Activated CD8-positive, alpha-beta memory T cell treated with anti-CD3 and anti-CD28 coated beads, Interleukin-2, amount 50 U/mL, for 1 hour (primary cell): ENCODE data around the gene RPL11.
"Not testable (repeated sequence)": the region's sequence is repeated elsewhere in the genome, so short reads cannot be mapped to it uniquely, and the experiment has no call there.

Experiments used
- DNase-seq: peaks from one replicate; pipeline ENCODE4 v3.0.0-alpha.2; 2020; ENCODE audit errors: extremely low read depth

The RPL11 gene

DNA sequence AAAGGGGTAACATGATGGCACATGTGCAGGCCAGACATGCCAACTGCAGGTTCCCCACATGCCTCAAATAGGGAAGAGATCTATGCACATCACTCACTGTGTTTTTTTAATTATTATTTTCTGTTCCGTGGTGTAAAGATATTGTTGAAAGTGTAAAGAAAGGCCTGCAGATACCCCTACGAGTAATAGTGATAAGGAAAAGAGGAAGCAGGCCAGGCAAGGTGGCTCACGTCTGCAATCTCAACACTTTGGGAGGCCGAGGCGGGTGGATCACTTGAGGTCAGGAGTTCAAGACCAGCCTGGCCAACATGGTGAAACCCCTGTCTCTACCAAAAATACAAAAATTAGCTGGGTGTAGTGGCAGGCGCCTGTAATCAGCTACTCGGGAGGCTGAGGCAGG lies 6.4 kb upstream of the RPL11 start:
- not testable (repeated sequence) for DNase-seq

DNA sequence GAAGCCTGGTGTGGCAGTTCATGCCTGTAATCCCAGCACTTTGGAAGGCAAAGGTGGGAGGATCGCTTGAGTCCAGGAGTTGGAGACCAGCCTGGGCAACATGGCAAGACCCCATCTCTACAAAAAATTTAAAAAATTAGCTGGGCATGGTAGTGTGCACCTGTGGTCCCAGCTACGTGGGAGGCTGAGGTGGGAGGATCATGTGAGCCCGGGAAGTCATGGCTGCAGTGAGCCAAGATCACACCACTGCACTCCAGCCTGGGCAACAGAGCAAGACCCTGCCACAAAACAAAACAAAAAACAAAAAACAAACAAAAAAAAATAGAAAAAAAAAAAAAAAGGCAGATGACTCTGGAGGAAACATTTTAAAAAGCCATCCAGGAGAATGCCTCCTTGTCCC lies 3.9 kb upstream of the RPL11 start:
- DNase-seq = not testable (repeated sequence)

DNA sequence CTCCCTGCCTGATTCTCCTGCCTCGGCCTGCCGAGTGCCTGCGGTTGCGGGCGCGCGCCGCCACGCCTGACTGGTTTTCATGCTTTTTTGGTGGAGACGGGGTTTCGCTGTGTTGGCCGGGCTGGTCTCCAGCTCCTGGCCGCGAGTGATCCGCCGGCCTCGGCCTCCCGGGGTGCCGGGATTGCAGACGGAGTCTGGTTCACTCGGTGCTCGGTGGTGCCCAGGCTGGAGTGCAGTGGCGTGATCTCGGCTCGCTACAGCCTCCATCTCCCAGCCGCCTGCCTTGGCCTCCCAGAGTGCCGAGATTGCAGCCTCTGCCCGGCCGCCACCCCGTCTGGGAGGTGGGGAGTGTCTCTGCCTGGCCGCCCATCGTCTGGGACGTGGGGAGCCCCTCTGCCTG lies 3.3 kb upstream of the RPL11 start:
- DNase-seq = not testable (repeated sequence)

DNA sequence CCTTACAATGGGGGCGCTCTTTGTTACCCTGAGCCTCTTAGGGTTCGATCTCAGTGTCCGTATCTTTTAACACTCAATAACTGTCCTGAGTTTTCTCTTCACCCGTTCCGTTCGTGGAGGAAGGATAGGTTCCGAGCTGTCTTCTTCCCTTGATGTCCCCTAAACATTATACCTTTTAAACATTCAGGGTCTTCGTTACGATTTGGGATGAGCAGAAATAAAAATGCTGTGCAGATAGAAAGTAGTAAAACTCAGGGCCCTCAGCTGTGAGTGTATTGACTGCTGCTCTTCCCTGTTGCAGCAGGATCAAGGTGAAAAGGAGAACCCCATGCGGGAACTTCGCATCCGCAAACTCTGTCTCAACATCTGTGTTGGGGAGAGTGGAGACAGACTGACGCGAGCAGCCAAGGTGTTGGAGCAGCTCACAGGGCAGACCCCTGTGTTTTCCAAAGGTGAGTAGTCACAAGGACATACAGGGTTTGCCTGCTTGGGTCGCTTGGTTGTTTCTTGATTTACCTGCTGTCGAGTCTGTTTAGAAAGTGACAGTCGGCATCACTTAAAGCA lies 784 bp downstream of the RPL11 start:
- no peak for DNase-seq

DNA sequence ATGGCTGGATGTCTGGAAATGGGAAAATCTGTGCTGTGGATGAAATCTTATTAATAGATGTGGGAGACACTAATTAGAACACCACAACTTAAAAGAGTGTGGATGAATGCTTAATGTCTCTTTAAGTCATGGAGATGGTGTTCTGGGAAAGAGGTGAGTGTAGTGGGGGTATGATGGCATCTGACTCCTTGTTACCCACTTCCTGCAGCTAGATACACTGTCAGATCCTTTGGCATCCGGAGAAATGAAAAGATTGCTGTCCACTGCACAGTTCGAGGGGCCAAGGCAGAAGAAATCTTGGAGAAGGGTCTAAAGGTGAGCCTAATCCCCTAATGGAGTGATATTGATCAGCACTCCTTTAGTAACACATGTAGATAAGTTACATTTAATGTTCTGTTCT lies 2.0 kb downstream of the RPL11 start:
- no peak for DNase-seq

DNA sequence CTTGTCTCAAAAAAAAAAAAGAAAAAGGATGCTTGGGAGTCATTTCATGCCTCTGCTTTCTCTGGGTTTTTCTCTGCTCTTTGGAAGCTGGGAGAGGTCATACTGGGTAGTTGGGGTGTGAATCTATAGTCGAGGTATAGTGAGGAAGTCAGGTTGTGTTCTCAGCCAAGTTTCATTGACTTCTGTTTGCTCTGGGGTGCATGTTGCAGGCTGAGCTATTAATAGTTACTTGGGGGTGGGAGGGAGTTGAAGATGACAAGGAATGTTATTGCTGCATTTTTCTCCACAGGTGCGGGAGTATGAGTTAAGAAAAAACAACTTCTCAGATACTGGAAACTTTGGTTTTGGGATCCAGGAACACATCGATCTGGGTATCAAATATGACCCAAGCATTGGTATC lies 2.8 kb downstream of the RPL11 start:
- DNase-seq = no peak

DNA sequence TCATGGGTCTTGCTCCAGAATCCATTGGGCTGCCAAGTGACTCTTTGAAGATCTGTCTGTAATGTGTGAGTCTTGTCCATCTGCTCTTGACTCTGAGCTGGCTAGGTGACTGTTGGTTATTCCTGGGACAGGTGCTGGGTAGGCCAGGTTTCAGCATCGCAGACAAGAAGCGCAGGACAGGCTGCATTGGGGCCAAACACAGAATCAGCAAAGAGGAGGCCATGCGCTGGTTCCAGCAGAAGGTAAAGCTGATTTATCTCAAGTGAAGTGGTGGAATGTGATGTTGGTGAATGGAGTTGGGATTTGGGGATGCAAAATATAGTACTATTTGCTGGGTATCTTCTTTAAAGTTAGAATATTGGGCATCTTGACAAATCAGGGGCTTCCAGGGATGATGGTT lies 4.1 kb downstream of the RPL11 start:
- DNase-seq = no peak

DNA sequence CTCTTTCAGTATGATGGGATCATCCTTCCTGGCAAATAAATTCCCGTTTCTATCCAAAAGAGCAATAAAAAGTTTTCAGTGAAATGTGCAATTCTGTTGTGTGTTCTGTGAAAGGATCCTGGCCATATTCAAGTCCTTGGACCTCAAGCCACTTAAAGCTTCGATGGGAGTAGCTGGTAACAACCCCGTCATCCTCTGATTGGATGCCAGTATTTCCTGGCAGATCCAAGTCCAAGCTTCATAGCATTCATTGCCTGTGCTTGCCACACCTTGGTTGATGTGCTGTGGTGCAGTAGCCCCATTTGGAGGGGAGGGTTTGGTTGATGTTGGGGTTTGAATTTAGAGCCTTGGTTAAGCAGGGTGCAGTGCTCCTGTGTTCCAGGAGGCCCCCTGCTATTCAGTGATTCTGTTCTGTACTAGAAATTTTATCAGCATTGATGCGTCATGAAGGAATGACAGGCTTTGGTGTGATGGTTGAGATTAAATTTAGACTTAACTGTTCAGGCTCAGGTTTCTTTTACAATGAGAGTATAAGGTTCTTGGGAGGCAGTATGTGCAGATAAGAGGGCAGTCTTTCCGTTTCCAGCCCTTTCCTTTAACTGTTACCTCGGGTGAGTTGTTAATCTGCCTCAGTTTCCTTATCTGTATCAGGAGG lies 4.9 kb downstream of the RPL11 start:
- no peak for DNase-seq

DNA sequence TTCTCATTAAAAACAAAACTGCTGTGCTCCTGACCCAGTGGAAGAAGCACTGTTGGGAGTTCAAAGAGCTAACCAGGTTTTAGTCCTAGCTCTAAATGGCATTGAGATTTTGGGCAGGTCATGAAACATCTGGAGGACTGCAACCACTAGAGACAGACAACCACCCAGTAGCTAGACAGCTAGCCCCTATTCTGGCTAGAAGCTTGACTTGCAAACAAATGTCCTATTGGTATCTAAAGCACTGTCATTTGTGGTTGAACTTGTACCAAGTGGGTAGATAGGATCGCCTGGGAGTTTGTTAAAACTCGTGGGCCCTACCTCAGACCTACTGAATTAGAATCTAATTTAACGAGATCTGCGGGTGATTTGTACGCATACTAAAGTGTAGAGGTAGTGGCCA lies 6.9 kb downstream of the RPL11 start:
- DNase-seq = no peak

DNA sequence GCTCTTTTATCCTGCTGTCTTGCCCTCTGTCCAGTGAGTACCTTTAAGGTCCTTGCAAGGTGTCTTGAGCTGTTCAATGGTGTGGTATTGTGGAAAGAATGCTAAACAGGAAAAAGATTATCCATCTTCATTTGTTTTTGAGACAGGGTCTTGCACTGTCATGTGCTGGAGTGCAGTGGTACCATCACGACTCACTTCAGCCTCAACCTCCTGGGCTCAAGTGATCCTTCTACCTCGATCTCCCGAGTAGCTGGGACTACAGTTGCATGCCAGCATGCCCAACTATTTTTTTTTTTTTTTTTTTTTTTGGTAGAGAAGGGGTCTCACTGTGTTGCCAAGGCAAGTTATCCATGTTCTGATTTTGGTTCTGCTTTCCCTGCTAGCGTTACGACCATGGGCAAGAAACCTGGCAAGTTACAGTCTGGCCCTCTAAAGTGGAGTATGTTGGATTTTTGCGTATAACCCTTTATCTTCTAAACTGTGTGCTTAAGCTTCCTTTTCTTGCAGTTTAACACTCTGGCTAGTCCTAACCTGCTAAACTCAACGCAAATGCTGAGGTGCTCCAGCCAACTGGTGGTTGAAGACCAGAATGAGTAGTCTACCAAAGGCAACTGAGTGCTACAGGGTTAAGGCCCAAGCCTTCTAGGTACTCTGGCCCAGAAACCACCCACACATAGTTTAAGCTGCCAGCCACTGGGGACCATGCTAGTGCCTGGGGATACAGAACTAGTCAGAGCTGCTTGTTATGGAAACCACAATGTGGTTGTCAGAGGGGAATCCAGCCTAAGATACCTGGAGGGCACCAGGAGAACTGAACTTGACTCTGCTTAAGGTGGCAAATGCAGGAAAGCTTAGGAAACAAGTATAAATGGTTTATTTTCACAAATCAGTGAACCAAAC lies 7.9 kb downstream of the RPL11 start:
- DNase-seq = no peak

DNA sequence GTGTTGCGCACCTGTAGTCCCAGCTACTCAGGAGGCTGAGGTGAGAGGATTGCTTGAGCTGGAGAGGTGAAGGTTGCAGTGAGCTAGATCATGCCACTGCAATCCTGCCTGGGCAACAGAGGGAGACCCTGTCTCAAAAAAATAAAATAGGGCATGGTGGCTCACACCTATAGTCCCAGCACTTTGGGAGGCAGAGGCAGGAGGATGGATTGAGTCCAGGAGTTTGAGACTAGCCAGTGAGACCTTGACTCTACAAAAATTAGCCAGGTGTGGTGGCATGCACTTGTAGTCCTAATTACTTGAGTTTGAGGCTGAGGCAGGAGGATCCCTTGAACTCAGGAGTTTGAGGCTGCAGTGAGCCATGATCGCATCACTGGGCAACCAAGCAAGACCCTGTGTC lies 9.7 kb downstream of the RPL11 start:
- no peak for DNase-seq

DNA sequence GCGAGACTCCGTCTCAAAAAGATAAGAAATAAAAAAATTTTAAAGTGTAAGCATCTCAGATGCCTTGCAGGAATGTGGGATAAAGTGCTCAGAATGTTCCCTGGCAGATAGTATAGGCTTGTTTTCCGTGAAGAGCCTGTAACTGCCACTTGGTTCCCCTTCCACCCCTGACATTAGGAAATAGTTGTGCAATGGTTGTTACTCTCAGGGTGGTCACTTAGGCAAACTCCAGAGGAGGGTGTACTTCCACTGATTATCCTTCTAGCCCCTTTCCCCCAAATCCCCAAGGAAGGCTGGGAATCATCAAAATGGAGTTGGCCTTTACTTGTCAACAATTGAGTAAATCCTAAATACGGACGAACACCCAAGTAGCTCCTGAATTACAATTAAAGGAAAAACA lies 10.4 kb downstream of the RPL11 start:
- DNase-seq = no peak

DNA sequence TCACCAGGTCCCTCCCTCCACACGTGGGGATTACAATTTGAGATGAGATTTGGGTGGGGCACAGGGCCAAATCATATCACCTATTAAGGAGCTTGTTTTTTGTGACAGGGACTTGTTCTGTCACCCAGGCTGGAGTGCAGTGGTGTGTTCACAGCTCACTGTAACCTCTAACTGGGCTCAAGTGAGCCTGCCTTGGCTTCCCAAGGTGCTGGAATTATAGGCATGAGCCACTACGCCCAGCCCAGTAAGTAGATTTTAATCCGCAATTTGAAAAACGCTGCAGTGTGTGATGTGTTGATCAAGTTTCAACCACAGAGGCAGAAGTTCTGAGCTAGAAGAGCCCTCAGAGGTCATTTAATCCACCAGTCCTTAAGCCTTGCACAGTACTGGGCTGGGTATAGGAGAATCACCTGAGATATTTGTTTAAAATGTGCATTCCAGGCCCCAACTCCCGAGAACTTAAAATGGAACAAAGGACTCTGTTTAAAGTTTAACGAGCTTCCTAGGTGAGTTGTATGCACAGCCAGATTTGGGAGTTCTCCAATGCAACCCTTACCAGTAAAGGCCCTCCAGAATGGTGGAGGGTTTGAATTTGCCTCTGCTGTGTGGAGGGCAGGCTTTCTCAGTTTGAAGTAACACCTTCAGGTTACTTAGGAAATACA lies 13.4 kb downstream of the RPL11 start:
- DNase-seq = no peak

DNA sequence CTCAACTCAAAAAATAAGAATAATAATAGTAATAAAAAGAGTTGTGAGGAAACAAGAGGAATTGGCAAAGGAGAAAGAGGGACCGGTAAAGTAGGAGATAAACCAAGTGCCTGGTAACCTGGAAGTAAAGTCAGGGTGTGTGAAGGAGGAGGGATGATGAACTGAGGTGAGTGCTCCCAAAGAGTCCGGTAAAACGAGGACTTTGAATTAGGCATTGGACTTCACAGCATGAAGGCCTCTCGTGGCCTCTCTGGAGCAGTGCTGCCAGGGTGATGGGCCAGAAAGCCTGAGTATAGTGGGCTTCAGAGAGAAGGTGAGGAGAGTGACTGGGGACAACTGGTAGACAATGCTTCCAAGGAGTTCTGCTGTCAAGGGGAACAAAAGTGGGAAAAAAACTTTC lies 17.6 kb downstream of the RPL11 start:
- DNase-seq = no peak

DNA sequence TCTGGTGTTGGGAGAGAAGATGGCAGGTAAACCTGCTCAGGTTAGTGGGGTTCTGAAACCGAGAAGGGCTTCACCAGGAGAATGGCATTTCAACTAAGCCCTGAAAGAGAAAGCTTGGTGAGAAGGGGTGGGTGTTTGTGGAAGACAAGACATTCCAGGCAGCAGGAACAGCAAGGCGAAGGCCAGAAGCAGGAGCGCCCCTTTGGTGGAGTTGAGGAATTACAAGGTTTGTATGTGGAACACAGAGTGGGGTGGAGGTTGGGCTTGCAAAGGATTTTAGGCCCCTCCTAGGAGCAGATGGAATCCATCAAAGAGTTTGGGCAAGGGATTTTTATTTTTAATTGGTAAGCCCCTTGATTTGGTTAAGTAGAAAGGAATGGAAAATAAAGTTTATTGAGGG lies 26.9 kb downstream of the RPL11 start:
- no peak for DNase-seq

DNA sequence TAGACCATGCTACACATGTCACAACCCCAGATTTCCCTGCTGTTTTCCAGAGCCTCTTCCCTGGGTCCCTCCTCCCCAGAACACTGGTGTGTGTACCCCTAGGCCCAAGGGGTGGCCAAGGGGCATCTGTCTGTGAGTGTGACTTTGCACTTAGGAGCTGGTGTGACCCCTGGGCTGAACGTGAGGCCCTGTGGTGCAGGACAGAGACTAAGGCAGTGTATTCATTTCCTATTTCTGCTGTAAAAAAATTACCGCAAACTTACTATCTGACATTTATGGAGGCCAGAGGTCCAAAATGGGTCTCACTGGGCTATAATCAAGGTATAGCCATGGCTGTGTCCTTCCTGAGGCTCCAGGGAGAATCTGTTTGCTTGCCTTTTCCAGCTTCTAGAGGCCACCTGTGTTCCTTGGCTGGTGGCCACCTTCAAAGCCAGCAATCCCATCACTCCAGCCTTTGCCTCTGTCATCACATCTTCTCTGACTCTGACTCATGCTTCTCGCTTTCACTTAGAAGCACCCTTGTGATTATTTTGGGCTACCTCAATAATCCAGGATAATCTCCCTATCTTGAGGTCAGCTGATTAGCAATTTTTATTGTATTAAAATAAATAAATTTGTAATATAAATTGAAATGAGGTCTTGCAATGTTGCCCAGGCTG lies 27.7 kb downstream of the RPL11 start:
- DNase-seq = no peak

DNA sequence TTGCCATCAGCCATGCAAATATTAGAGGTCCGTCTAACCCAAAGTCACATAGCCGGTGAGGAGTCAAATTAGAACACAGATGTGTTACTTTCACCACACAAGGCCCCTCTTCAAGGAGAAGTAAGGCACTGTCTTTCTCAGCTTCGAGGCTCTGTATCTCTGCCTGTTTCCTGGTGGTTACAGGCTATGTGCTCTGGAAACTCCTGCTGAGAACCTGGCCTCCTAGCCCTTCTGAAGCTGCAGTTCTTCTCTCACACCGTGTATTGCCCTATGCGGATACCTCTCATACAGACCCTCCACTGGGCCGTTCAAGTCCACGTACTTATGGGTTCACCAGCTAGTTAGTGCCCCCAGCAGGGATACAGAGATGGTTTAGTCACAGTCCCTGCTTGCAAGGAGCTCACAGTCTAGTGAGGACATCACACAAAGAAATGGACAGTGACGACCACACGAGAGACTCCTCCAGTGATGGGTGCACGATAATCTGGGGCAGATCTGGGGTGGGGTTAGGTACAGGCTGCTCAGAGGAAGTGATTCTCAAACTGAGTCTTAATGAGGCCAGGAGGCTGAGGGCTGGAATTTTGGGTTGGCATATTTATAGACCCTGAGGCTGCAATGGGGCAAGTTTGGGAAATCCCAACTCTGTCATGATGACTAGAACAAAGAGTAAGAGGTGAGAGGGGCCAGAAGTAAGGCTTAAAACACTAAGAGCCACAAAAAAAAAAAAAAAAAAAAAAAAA lies 28.8 kb downstream of the RPL11 start:
- no peak for DNase-seq

DNA sequence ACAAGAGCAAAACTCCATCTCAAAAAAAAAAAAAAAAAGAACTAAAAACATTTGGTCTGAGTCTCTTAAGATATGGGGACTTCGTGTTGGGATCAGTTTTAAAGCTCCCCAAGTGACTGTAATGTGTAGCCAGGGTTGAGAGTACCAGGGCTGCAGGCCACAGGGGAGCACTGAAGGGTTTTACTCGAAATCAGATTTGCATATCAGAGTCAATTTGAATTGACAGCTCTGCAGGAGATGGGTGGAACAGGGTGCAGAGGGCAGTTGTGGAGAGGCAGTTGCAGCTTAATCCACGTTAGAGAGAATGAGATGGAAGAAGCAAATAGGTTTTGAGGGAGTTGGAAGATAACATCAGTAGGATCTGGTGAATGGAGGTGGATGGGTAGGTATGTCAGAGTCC lies 31.0 kb downstream of the RPL11 start:
- no peak for DNase-seq

DNA sequence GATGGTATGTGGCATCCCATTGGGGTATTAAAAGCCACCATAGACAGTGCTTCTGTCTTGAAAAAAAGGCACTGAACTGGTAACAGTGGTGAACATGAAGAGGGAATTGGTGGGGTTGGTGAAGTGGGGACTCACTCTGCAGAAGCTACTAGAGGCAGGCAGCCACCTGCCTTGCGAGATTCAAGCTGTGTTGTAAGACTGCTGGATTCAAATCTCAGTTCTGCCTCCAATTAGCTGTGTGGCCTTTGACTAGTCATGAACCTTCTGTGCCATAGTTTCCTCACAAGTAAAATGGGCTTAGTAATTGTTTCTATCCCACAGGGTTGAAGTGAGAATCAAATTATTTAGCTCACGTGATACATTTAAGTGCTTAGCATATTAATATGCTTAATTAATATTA lies 35.1 kb downstream of the RPL11 start:
- DNase-seq = no peak

DNA sequence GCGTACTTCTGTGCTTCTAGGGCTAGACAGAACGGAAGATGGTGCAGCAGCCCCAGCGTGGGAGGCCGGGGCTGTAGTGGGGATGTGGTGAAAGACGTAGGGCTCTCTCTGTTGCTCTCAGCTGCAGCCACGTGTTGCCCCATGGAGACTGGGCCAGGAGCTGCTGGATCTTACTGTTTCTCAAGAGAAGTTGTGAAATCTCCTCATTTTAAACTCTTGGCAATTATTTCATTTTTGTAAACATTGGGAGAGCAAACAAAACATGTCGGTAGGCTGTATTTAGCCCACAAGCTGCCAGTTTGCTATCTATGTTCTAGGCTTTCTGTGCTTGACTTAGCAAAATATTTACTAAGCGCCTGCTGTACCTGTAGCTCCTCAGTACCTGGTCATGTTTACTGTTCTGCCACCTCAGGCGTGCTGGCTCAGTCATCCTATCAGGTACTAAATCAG lies 35.8 kb downstream of the RPL11 start:
- no peak for DNase-seq
